ENCODE results near the gene MEIOSIN.

- TF ChIP-seq CTCF (IDR thresholded peaks at IDR 0.05; ENCODE audit: borderline replicate concordance, extremely low read depth, low read length, poor library complexity, severe bottlenecking) = no peak
- no peak for TF ChIP-seq EZH2 (IDR thresholded peaks at IDR 0.05; ENCODE audit: borderline replicate concordance, low read depth, low read length, severe bottlenecking)
These were observed at the start of gene MEIOSIN for GRCh38 chr19:45733160-45733810.
